Fibroblast of lung (primary cell): ENCODE measurements around the gene PIM2.

Source experiments
- EZH2 ChIP-seq: IDR thresholded peaks from 2 replicates; pipeline ENCODE4 v1.5.1; 2012; ENCODE audit warnings: low read length, control low read depth, mild to moderate bottlenecking; ENCODE audit errors: missing control alignments
- TF ChIP-seq, protein P1 (sequence below), 2 donors: IDR thresholded peaks in 1 of 2; conservative IDR thresholded peaks in 1 of 2; 1 replicate in 1 of 2; 2 replicates in 1 of 2; pipeline ENCODE4 v1.5.1; 2011 to 2012; ENCODE audit warnings: low read length in 2 of 2, control low read depth in 1 of 2, inconsistent platforms in 1 of 2, low read depth in 1 of 2, mild to moderate bottlenecking in 1 of 2

DNA sequence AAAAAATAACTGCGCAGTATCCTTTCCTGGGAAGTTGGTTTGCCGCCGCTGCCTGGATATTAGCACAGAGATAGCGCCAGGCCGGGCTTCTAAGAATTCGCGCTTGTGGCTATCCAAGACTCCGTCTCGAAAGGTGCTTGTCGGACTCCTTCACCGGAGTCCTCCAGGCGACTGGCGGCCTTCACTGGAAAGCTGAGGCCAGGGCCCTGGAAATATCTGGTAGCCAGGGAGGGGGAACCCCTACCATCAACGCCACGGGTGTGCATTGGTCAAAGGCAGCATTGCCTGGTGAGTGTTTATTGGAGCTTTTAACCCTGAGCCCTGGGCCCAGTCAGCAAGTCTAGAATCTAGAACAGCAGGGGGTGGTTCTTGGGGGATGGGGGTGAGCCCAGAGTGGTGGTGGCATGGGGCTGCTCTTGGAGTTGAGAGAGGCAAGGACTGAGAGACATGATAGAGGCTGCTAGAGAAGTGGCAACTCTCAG lies 577 bp upstream of the PIM2 start:
- TF ChIP-seq, protein P1, sequence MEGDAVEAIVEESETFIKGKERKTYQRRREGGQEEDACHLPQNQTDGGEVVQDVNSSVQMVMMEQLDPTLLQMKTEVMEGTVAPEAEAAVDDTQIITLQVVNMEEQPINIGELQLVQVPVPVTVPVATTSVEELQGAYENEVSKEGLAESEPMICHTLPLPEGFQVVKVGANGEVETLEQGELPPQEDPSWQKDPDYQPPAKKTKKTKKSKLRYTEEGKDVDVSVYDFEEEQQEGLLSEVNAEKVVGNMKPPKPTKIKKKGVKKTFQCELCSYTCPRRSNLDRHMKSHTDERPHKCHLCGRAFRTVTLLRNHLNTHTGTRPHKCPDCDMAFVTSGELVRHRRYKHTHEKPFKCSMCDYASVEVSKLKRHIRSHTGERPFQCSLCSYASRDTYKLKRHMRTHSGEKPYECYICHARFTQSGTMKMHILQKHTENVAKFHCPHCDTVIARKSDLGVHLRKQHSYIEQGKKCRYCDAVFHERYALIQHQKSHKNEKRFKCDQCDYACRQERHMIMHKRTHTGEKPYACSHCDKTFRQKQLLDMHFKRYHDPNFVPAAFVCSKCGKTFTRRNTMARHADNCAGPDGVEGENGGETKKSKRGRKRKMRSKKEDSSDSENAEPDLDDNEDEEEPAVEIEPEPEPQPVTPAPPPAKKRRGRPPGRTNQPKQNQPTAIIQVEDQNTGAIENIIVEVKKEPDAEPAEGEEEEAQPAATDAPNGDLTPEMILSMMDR (conservative IDR thresholded peaks at IDR 0.05 in 1 of 2, IDR thresholded peaks at IDR 0.05 in 1 of 2; ENCODE audit: low read depth in 1 of 2, low read length in 2 of 2), result no peak
- TF ChIP-seq EZH2, result no peak
